ENCODE data around the gene LRRC37A.
A peak's percentile ranks its signal among the peaks of the same experiment; 100 is the strongest.
"Not testable (repeated sequence)": the region's sequence is repeated elsewhere in the genome, so short reads cannot be mapped to it uniquely, and the experiment has no call there.

LRRC37A gene

GRCh38 chr17:46294831-46295230 lies at the start of gene LRRC37A:
LRRC37A (plus strand) TSS chr17:46295131; CDS start chr17:46295134, 3 bp downstream.
- DNase-seq = not testable (repeated sequence)

- DNase-seq = not testable (repeated sequence)
Measured at GRCh38 chr17:46249153-46249552, 45.8 kb upstream of the LRRC37A start.

GRCh38 chr17:46252804-46253203 lies 42.1 kb upstream of the LRRC37A start:
- not testable (repeated sequence) for DNase-seq

GRCh38 chr17:46253722-46254121 lies 41.2 kb upstream of the LRRC37A start:
- not testable (repeated sequence) for DNase-seq

GRCh38 chr17:46254215-46254614 lies 40.7 kb upstream of the LRRC37A start:
- DNase-seq = not testable (repeated sequence)

GRCh38 chr17:46256369-46256768 lies 38.6 kb upstream of the LRRC37A start:
- DNase-seq = not testable (repeated sequence)

GRCh38 chr17:46259845-46260661 lies 34.9 kb upstream of the LRRC37A start:
- DNase-seq = not testable (repeated sequence)

- no peak for DNase-seq
Measured at GRCh38 chr17:46262271-46262670, 32.7 kb upstream of the LRRC37A start.

GRCh38 chr17:46264456-46265198 lies 30.3 kb upstream of the LRRC37A start:
- no peak for DNase-seq

- DNase-seq = not testable (repeated sequence)
Measured at GRCh38 chr17:46266063-46266655, 28.8 kb upstream of the LRRC37A start.

- DNase-seq = peak in 1 of 2 experiments; percentile 45
Measured at GRCh38 chr17:46266656-46267544, 28.0 kb upstream of the LRRC37A start.

GRCh38 chr17:46270032-46270431 lies 24.9 kb upstream of the LRRC37A start:
- no peak for DNase-seq

- no peak for DNase-seq
Measured at GRCh38 chr17:46273541-46274236, 21.2 kb upstream of the LRRC37A start.

GRCh38 chr17:46274238-46274637 lies 20.7 kb upstream of the LRRC37A start:
- DNase-seq = no peak

GRCh38 chr17:46276728-46277479 lies 18.0 kb upstream of the LRRC37A start:
- not testable (repeated sequence) for DNase-seq

- not testable (repeated sequence) for DNase-seq
Measured at GRCh38 chr17:46281336-46281735, 13.6 kb upstream of the LRRC37A start.

- not testable (repeated sequence) for DNase-seq
Measured at GRCh38 chr17:46282635-46283034, 12.3 kb upstream of the LRRC37A start.

GRCh38 chr17:46284467-46284866 lies 10.5 kb upstream of the LRRC37A start:
- not testable (repeated sequence) for DNase-seq

GRCh38 chr17:46285500-46285899 lies 9.4 kb upstream of the LRRC37A start:
- DNase-seq = not testable (repeated sequence)

GRCh38 chr17:46286764-46287221 lies 8.1 kb upstream of the LRRC37A start:
- DNase-seq = peak in 1 of 2 experiments; percentile 83

- DNase-seq = not testable (repeated sequence)
Measured at GRCh38 chr17:46287587-46287986, 7.3 kb upstream of the LRRC37A start.
